HepG2 (cell line): ENCODE results near the gene C18orf63. TPM values are rescaled to one million over a fixed set of nuclear protein-coding genes. Genes with fewer than 3 reads are reported as not detected.

ENCODE experiments used
- HOXA9 ChIP-seq: sonication (generic); formaldehyde crosslinking; IDR thresholded peaks from 2 replicates; pipeline ENCODE4 v1.8.1; 2022; ENCODE audit warnings: missing genetic modification reagents, mild to moderate bottlenecking, moderate library complexity, borderline replicate concordance
- ISX ChIP-seq: sonication (generic); formaldehyde crosslinking; conservative IDR thresholded peaks from 2 replicates; pipeline ENCODE4 v1.5.0; 2020; ENCODE audit warnings: missing genetic modification reagents
- MED8 ChIP-seq: sonication (generic); formaldehyde crosslinking; IDR thresholded peaks from 2 replicates; pipeline ENCODE4 v1.8.1; 2023; ENCODE audit warnings: mild to moderate bottlenecking, missing genetic modification reagents; ENCODE audit not compliant: insufficient replicate concordance
- MEIS2 ChIP-seq: sonication (generic); formaldehyde crosslinking; IDR thresholded peaks from 2 replicates; pipeline ENCODE4 v1.9.0; 2021; ENCODE audit warnings: mild to moderate bottlenecking, missing genetic modification reagents
- MYNN ChIP-seq: sonication (generic); formaldehyde crosslinking; IDR thresholded peaks from 2 replicates; pipeline ENCODE4 v1.4.0; 2020; ENCODE audit warnings: mild to moderate bottlenecking, low read depth, missing genetic modification reagents
- SMYD3 ChIP-seq: sonication (generic); formaldehyde crosslinking; IDR thresholded peaks from 2 replicates; pipeline ENCODE4 v1.8.1; 2023; ENCODE audit warnings: mild to moderate bottlenecking, missing genetic modification reagents
- ZNF274 ChIP-seq: sonication (generic); formaldehyde crosslinking; IDR thresholded peaks from 2 replicates; pipeline ENCODE4 v1.5.1; 2020; ENCODE audit warnings: mild to moderate bottlenecking, missing genetic modification reagents
- ZNF556 ChIP-seq: sonication (generic); formaldehyde crosslinking; IDR thresholded peaks from 2 replicates; pipeline ENCODE4 v1.4.0; 2020; ENCODE audit warnings: mild to moderate bottlenecking, missing genetic modification reagents, borderline replicate concordance
- ZNF569 ChIP-seq: sonication (generic); formaldehyde crosslinking; IDR thresholded peaks from 2 replicates; pipeline ENCODE4 v1.5.0; 2020; ENCODE audit warnings: mild to moderate bottlenecking, missing genetic modification reagents, moderate library complexity, borderline replicate concordance
- ZNF652 ChIP-seq: IDR thresholded peaks from 2 replicates; pipeline ENCODE4 v1.6.1; 2016; ENCODE audit warnings: low read depth, borderline replicate concordance
- polyA plus RNA-seq, 8 experiments: library from polyadenylated mRNA; depleted of rRNA in 3 of 8; stranded (reverse) in 7 of 8; unstranded in 1 of 8; fragments of >200 nt; fragmentation: Illumina TruSeq in 4 of 8; extraction: Trizol in 4 of 8; gene quantifications; 2 replicates each; pipeline versions ENCODE4 v1.2.1 to v1.2.3, GENCODE V29; 2011 to 2016; ENCODE audit warnings: low read depth in 4 of 8, missing spikeins in 1 of 8, mixed read lengths in 1 of 8; ENCODE audit not compliant: insufficient read depth in 1 of 8
- total RNA-seq, 5 experiments: library from RNA; depleted of rRNA; stranded (reverse); fragments of >200 nt; fragmentation: Illumina TruSeq; extraction: Trizol; gene quantifications; 2 replicates each; pipeline ENCODE4 v1.2.3, GENCODE V29; 2016; ENCODE audit warnings: low read depth in 1 of 5
- TF ChIP-seq, protein P1 (sequence below): sonication (generic); formaldehyde crosslinking; IDR thresholded peaks from 2 replicates; pipeline ENCODE4 v1.4.0; 2020; ENCODE audit warnings: missing genetic modification reagents
- TF ChIP-seq, protein P2 (sequence below): sonication (generic); formaldehyde crosslinking; IDR thresholded peaks from 2 replicates; pipeline ENCODE4 v1.9.0; 2021; ENCODE audit warnings: missing genetic modification reagents, borderline replicate concordance
- TF ChIP-seq, protein P3 (sequence below): sonication (generic); formaldehyde crosslinking; IDR thresholded peaks from 2 replicates; pipeline ENCODE4 v1.5.1; 2020; ENCODE audit warnings: missing genetic modification reagents, mild to moderate bottlenecking, borderline replicate concordance
- TF ChIP-seq, protein P4 (sequence below): sonication (generic); formaldehyde crosslinking; conservative IDR thresholded peaks from 2 replicates; pipeline ENCODE4 v1.5.0; 2020; ENCODE audit warnings: missing genetic modification reagents
- TF ChIP-seq, protein P5 (sequence below): sonication (generic); formaldehyde crosslinking; IDR thresholded peaks from 2 replicates; pipeline ENCODE4 v1.5.1; 2020; ENCODE audit warnings: missing genetic modification reagents, mild to moderate bottlenecking, borderline replicate concordance
- TF ChIP-seq, protein P6 (sequence below): sonication (generic); formaldehyde crosslinking; IDR thresholded peaks from 2 replicates; pipeline ENCODE4 v1.9.0; 2021; ENCODE audit warnings: missing genetic modification reagents, borderline replicate concordance

C18orf63 gene
- total and polyA plus RNA-seq, 2 of the 13 experiments (the other 11 are each of a cell fraction or from before 2014, with no cell fraction given), result 0.01 TPM; not detected in 1

DNA sequence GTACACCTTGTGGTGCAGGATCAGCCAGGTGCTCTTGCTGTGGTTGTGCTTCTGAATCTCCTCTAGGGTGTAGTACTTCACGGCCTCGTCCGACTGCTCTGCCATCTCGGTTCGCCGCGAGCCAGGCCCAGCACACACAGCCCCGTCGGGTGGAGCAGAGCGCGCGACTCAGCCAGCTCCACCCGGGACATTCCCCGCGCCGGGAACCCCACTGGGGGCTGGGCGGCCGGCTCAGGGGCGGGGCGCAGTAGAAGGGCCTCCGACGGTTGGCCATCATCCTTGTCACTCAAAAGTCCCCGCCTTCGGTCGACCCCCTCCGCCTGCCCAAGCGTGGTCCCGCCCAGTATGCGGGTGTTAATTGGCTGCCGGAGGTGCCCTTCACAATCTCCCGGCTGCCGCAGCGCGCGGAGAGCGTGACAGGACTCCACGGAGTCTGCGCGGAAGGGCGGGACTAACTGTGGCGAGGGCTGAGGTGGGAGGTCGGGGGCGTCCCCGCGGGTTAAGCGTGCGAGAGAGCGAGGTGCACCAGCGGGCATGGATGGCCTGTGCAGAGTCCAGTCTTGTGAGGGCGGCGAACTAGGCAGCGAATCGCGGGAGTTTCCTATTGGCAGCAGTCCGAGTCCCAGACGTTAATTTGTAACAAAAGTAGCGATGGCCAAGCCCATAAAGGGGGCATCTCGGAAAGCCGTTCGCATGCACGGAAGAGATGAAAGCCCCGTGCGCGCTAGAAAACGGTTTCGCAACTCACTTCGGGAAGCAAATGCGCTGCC is 23.7 kb upstream of the C18orf63 start, which contains the start of gene CYB5A (continued):
- TF ChIP-seq, protein P1, sequence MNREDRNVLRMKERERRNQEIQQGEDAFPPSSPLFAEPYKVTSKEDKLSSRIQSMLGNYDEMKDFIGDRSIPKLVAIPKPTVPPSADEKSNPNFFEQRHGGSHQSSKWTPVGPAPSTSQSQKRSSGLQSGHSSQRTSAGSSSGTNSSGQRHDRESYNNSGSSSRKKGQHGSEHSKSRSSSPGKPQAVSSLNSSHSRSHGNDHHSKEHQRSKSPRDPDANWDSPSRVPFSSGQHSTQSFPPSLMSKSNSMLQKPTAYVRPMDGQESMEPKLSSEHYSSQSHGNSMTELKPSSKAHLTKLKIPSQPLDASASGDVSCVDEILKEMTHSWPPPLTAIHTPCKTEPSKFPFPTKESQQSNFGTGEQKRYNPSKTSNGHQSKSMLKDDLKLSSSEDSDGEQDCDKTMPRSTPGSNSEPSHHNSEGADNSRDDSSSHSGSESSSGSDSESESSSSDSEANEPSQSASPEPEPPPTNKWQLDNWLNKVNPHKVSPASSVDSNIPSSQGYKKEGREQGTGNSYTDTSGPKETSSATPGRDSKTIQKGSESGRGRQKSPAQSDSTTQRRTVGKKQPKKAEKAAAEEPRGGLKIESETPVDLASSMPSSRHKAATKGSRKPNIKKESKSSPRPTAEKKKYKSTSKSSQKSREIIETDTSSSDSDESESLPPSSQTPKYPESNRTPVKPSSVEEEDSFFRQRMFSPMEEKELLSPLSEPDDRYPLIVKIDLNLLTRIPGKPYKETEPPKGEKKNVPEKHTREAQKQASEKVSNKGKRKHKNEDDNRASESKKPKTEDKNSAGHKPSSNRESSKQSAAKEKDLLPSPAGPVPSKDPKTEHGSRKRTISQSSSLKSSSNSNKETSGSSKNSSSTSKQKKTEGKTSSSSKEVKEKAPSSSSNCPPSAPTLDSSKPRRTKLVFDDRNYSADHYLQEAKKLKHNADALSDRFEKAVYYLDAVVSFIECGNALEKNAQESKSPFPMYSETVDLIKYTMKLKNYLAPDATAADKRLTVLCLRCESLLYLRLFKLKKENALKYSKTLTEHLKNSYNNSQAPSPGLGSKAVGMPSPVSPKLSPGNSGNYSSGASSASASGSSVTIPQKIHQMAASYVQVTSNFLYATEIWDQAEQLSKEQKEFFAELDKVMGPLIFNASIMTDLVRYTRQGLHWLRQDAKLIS (CRISPR knock-in tag), result no peak
- TF ChIP-seq MED8 (CRISPR knock-in tag), result no peak
- no peak for TF ChIP-seq SMYD3 (CRISPR knock-in tag)
- TF ChIP-seq, protein P2, sequence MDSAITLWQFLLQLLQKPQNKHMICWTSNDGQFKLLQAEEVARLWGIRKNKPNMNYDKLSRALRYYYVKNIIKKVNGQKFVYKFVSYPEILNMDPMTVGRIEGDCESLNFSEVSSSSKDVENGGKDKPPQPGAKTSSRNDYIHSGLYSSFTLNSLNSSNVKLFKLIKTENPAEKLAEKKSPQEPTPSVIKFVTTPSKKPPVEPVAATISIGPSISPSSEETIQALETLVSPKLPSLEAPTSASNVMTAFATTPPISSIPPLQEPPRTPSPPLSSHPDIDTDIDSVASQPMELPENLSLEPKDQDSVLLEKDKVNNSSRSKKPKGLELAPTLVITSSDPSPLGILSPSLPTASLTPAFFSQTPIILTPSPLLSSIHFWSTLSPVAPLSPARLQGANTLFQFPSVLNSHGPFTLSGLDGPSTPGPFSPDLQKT (CRISPR knock-in tag), result no peak
- TF ChIP-seq, protein P3, sequence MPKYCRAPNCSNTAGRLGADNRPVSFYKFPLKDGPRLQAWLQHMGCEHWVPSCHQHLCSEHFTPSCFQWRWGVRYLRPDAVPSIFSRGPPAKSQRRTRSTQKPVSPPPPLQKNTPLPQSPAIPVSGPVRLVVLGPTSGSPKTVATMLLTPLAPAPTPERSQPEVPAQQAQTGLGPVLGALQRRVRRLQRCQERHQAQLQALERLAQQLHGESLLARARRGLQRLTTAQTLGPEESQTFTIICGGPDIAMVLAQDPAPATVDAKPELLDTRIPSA (CRISPR knock-in tag), result no peak
- TF ChIP-seq MYNN (CRISPR knock-in tag), result no peak
- no peak for TF ChIP-seq HOXA9 (CRISPR knock-in tag)
- no peak for TF ChIP-seq ISX (CRISPR knock-in tag)
- TF ChIP-seq, protein P4, sequence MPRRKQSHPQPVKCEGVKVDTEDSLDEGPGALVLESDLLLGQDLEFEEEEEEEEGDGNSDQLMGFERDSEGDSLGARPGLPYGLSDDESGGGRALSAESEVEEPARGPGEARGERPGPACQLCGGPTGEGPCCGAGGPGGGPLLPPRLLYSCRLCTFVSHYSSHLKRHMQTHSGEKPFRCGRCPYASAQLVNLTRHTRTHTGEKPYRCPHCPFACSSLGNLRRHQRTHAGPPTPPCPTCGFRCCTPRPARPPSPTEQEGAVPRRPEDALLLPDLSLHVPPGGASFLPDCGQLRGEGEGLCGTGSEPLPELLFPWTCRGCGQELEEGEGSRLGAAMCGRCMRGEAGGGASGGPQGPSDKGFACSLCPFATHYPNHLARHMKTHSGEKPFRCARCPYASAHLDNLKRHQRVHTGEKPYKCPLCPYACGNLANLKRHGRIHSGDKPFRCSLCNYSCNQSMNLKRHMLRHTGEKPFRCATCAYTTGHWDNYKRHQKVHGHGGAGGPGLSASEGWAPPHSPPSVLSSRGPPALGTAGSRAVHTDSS (CRISPR knock-in tag), result no peak
- 0 out of 2 replicates have a peak, but pooled peaks have one; percentile 22 for TF ChIP-seq ZNF652
- TF ChIP-seq ZNF569 (CRISPR knock-in tag), result no peak
- TF ChIP-seq, protein P5, sequence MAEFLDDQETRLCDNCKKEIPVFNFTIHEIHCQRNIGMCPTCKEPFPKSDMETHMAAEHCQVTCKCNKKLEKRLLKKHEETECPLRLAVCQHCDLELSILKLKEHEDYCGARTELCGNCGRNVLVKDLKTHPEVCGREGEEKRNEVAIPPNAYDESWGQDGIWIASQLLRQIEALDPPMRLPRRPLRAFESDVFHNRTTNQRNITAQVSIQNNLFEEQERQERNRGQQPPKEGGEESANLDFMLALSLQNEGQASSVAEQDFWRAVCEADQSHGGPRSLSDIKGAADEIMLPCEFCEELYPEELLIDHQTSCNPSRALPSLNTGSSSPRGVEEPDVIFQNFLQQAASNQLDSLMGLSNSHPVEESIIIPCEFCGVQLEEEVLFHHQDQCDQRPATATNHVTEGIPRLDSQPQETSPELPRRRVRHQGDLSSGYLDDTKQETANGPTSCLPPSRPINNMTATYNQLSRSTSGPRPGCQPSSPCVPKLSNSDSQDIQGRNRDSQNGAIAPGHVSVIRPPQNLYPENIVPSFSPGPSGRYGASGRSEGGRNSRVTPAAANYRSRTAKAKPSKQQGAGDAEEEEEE, result no peak
- TF ChIP-seq MEIS2 (CRISPR knock-in tag), result no peak; the same call in none of the 2 replicates
- peak; percentile 82 for TF ChIP-seq ZNF556
- no peak for TF ChIP-seq ZNF274 (CRISPR knock-in tag)
- TF ChIP-seq, protein P6, sequence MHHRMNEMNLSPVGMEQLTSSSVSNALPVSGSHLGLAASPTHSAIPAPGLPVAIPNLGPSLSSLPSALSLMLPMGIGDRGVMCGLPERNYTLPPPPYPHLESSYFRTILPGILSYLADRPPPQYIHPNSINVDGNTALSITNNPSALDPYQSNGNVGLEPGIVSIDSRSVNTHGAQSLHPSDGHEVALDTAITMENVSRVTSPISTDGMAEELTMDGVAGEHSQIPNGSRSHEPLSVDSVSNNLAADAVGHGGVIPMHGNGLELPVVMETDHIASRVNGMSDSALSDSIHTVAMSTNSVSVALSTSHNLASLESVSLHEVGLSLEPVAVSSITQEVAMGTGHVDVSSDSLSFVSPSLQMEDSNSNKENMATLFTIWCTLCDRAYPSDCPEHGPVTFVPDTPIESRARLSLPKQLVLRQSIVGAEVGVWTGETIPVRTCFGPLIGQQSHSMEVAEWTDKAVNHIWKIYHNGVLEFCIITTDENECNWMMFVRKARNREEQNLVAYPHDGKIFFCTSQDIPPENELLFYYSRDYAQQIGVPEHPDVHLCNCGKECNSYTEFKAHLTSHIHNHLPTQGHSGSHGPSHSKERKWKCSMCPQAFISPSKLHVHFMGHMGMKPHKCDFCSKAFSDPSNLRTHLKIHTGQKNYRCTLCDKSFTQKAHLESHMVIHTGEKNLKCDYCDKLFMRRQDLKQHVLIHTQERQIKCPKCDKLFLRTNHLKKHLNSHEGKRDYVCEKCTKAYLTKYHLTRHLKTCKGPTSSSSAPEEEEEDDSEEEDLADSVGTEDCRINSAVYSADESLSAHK (CRISPR knock-in tag), result no peak
